H9 (cell line): ENCODE results near the gene MTCH1. TPM values are rescaled to one million over a fixed set of nuclear protein-coding genes. Genes with fewer than 3 reads are reported as not detected.

Source experiments
- DNase-seq: peaks from one replicate; pipeline ENCODE4 v3.0.0-alpha.2; 2017
- H2AFZ ChIP-seq: one replicate; pipeline ENCODE4 v1.6.1; 2013; ENCODE audit warnings: mild to moderate bottlenecking, low read length, control low read depth, moderate library complexity
- H2AK5ac ChIP-seq: 2 replicates; pipeline ENCODE4 v1.6.1; 2013; ENCODE audit warnings: low read length, control low read depth, mixed read lengths; ENCODE audit not compliant: insufficient read length
- H2BK120ac ChIP-seq: one replicate; pipeline ENCODE4 v1.6.1; 2013; ENCODE audit warnings: low read depth, mild to moderate bottlenecking, low read length, control low read depth, inconsistent platforms; ENCODE audit not compliant: poor library complexity, severe bottlenecking
- H2BK12ac ChIP-seq: 2 replicates; pipeline ENCODE4 v1.6.1; 2013; ENCODE audit warnings: low read length, control low read depth, mixed read lengths, low read depth; ENCODE audit not compliant: insufficient read length
- H2BK15ac ChIP-seq: 2 replicates; pipeline ENCODE4 v1.6.1; 2013; ENCODE audit warnings: low read depth, low read length, control low read depth
- H2BK20ac ChIP-seq: one replicate; pipeline ENCODE4 v1.6.1; 2013; ENCODE audit warnings: low read depth, mild to moderate bottlenecking, low read length, control low read depth, inconsistent platforms; ENCODE audit not compliant: poor library complexity, severe bottlenecking
- H2BK5ac ChIP-seq: 2 replicates; pipeline ENCODE4 v1.6.1; 2013; ENCODE audit warnings: low read length, control low read depth, mixed read lengths; ENCODE audit not compliant: insufficient read length
- H3K14ac ChIP-seq: 2 replicates; pipeline ENCODE4 v1.6.1; 2013; ENCODE audit warnings: low read length, control low read depth; ENCODE audit not compliant: insufficient read depth
- H3K18ac ChIP-seq: 2 replicates; pipeline ENCODE4 v1.6.1; 2013; ENCODE audit warnings: low read depth, mild to moderate bottlenecking, mixed read lengths, low read length, control low read depth; ENCODE audit not compliant: insufficient read length
- H3K23ac ChIP-seq: 2 replicates; pipeline ENCODE4 v1.6.1; 2013; ENCODE audit warnings: low read length, control low read depth, mixed read lengths, low read depth; ENCODE audit not compliant: insufficient read length
- H3K23me2 ChIP-seq: 2 replicates; pipeline ENCODE4 v1.6.1; 2013; ENCODE audit warnings: low read depth, mild to moderate bottlenecking, mixed read lengths, low read length, control low read depth; ENCODE audit not compliant: insufficient read length, poor library complexity, severe bottlenecking
- H3K27ac ChIP-seq: 2 replicates; pipeline ENCODE4 v1.5.1; 2013; ENCODE audit warnings: low read length, control low read depth, mixed read lengths, low read depth; ENCODE audit not compliant: insufficient read length
- H3K27me3 ChIP-seq: 2 replicates; pipeline ENCODE4 v1.6.1; 2013; ENCODE audit warnings: low read length, control low read depth, inconsistent platforms; ENCODE audit not compliant: insufficient read depth
- H3K4ac ChIP-seq: 2 replicates; pipeline ENCODE4 v1.6.1; 2013; ENCODE audit warnings: low read depth, mild to moderate bottlenecking, control low read depth, inconsistent platforms, low read length, moderate library complexity
- H3K4me1 ChIP-seq: 2 replicates; pipeline ENCODE4 v1.6.1; 2013; ENCODE audit warnings: low read length, control low read depth, inconsistent platforms; ENCODE audit not compliant: insufficient read depth
- H3K4me2 ChIP-seq: 2 replicates; pipeline ENCODE4 v1.6.1; 2013; ENCODE audit warnings: low read length, control low read depth, mixed read lengths; ENCODE audit not compliant: insufficient read length, insufficient read depth
- H3K56ac ChIP-seq: 2 replicates; pipeline ENCODE4 v1.6.1; 2013; ENCODE audit warnings: low read depth, mild to moderate bottlenecking, mixed read lengths, low read length, control low read depth; ENCODE audit not compliant: insufficient read length
- H3K79me1 ChIP-seq: 2 replicates; pipeline ENCODE4 v1.6.1; 2013; ENCODE audit warnings: low read depth, mild to moderate bottlenecking, moderate library complexity, low read length, control low read depth, inconsistent platforms; ENCODE audit not compliant: insufficient read depth, poor library complexity, severe bottlenecking
- H3K79me2 ChIP-seq: 2 replicates; pipeline ENCODE4 v1.6.1; 2013; ENCODE audit warnings: low read length, control low read depth, inconsistent platforms; ENCODE audit not compliant: insufficient read depth
- H3K9ac ChIP-seq: 2 replicates; pipeline ENCODE4 v1.6.1; 2013; ENCODE audit warnings: low read length, control low read depth, mixed read lengths; ENCODE audit not compliant: insufficient read length; ENCODE audit errors: extremely low read depth
- H3K9me3 ChIP-seq: one replicate; pipeline ENCODE4 v1.6.1; 2013; ENCODE audit warnings: low read depth, low read length, inconsistent platforms; ENCODE audit not compliant: control insufficient read depth
- H3T11ph ChIP-seq: one replicate; pipeline ENCODE4 v1.6.1; 2013; ENCODE audit warnings: mild to moderate bottlenecking, low read length, control low read depth, inconsistent platforms
- H4K20me1 ChIP-seq: one replicate; pipeline ENCODE4 v1.6.1; 2013; ENCODE audit not compliant: control insufficient read depth, insufficient read length, insufficient read depth
- H4K5ac ChIP-seq: 2 replicates; pipeline ENCODE4 v1.6.1; 2013; ENCODE audit warnings: low read depth, mild to moderate bottlenecking, mixed read lengths, low read length, control low read depth; ENCODE audit not compliant: insufficient read length
- H4K8ac ChIP-seq: replicated peaks from 2 replicates; pipeline ENCODE4 v1.6.1; 2013; ENCODE audit warnings: low read length, control low read depth, mixed read lengths, low read depth; ENCODE audit not compliant: insufficient read length
- H4K91ac ChIP-seq: 2 replicates; pipeline ENCODE4 v1.6.1; 2013; ENCODE audit warnings: low read depth, mild to moderate bottlenecking, moderate library complexity, mixed read lengths, low read length, control low read depth; ENCODE audit not compliant: insufficient read length
- H3K27ac Mint-ChIP-seq, 3 experiments: 2 replicates in 2 of 3; 3 replicates in 1 of 3; pipeline ENCODE4 v1.8.0; 2020 to 2021; ENCODE audit warnings: mixed read lengths in 3 of 3, mild to moderate bottlenecking in 1 of 3, moderate library complexity in 1 of 3
- H3K27me3 Mint-ChIP-seq: 2 replicates; pipeline ENCODE4 v1.8.0; 2021; ENCODE audit warnings: low read depth, mild to moderate bottlenecking, moderate library complexity, mixed read lengths
- H3K36me3 Mint-ChIP-seq, 3 experiments: 2 replicates in 2 of 3; 3 replicates in 1 of 3; pipeline ENCODE4 v1.8.0; 2020 to 2021; ENCODE audit warnings: low read depth in 3 of 3, mixed read lengths in 3 of 3; ENCODE audit not compliant: insufficient read depth in 1 of 3
- H3K4me1 Mint-ChIP-seq, 2 experiments: 2 replicates each; pipeline ENCODE4 v1.8.0; 2020; ENCODE audit warnings: mixed read lengths in 2 of 2
- H3K4me3 Mint-ChIP-seq, 2 experiments: 2 replicates in 1 of 2; 3 replicates in 1 of 2; pipeline ENCODE4 v1.8.0; 2020 to 2021; ENCODE audit warnings: mild to moderate bottlenecking in 2 of 2, mixed read lengths in 2 of 2, moderate library complexity in 1 of 2
- H3K9me3 Mint-ChIP-seq, 2 experiments: 2 replicates in 1 of 2; 3 replicates in 1 of 2; pipeline ENCODE4 v1.8.0; 2020; ENCODE audit warnings: mild to moderate bottlenecking in 2 of 2, mixed read lengths in 2 of 2, moderate library complexity in 1 of 2
- WGBS: extraction: QIAGEN DNeasy Blood & Tissue Kit; methylation state at CpG from one replicate; pipeline ENCODE4 v1.1.7; 2013; ENCODE audit warnings: missing lambda C conversion rate, low lambda C conversion rate, mixed read lengths; ENCODE audit not compliant: insufficient read length; ENCODE audit errors: extremely low coverage; 5-methylcytosine and 5-hydroxymethylcytosine counted together
- total RNA-seq: library from RNA; stranded (reverse); gene quantifications from 2 replicates; pipeline ENCODE4 v1.2.1, GENCODE V29; 2021
- TF ChIP-seq, protein P1 (sequence below): fragments of 200-600 bp; sonication (generic); conservative IDR thresholded peaks from 3 replicates; pipeline ENCODE4 v1.8.0; 2021; ENCODE audit warnings: antibody characterized with exemption, mild to moderate bottlenecking

Gene MTCH1
- total RNA-seq, 1 experiment from 2014 or later: 200 TPM

DNA sequence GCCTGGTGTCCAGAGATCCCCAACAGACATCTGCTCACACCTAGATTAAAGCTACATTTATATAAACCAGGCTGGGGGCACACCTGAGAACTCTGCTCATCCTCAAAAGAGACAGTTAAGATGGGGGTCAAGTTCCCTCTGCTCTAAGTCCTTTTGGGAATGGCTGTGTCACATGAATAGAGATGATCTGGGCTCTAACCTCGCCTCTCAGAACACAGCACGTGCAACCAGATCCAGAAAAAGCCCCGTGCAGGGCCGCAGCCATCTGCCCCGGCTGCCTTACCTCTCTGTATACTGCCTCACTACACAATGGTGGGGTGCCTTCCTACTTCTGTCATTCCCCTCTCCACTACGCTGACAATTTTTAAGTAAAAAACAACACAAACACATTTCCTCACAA, 5.9 kb downstream of the MTCH1 start:
- no peak for DNase-seq
- Histone ChIP-seq H3K9me3 (no peaks in the 10 kb centered on the region), H3K56ac (no peak overlapping the region), H3K4me2 (no peak overlapping the region), H4K5ac (no peak overlapping the region), H3T11ph (no peak overlapping the region), H3K18ac (no peak overlapping the region), H3K23me2 (peaks cover 7% of the 10 kb centered on the region), H4K8ac (no peak overlapping the region), H4K20me1 (no peaks in the 10 kb centered on the region), H2BK20ac (no peak overlapping the region), H4K91ac (no peak overlapping the region), H3K9ac (no peak overlapping the region), H3K27ac (no peak overlapping the region), H3K4me1 (peaks cover 14% of the 10 kb centered on the region; the same call in 1 of the 2 replicates), H3K14ac (no peak overlapping the region), H2BK120ac (no peak overlapping the region), H2AFZ (no peak overlapping the region), H3K79me1 (peaks cover 3% of the 10 kb centered on the region), H2BK12ac (no peak overlapping the region), H3K27me3 (no peaks in the 10 kb centered on the region), H2BK5ac (no peak overlapping the region), H2BK15ac (no peak overlapping the region), H2AK5ac (no peak overlapping the region), H3K79me2 (peaks cover 44% of the 10 kb centered on the region; the same call in 1 of the 2 replicates), H3K23ac (no peak overlapping the region), H3K4ac (no peak overlapping the region)
- peaks cover 25 to 28% of the 10 kb centered on the region in 2 experiments for H3K4me1 Mint-ChIP-seq
- 0 out of 5 replicates have a peak overlapping the region, but pooled peaks of 1 of the 2 experiments have one; percentile 0 for H3K4me3 Mint-ChIP-seq
- no CpG with 5 or more reads among the region's 6 CpGs for WGBS
- H3K27me3 Mint-ChIP-seq: no peaks in the 10 kb centered on the region
- H3K27ac Mint-ChIP-seq: peak overlapping the region in 1 of 3 experiments; percentile 30; a peak in 2 of 7 replicates
- no peaks in the 10 kb centered on the region for H3K9me3 Mint-ChIP-seq
- peaks cover 34 to 49% (median 43%) of the 10 kb centered on the region in 3 experiments; a peak in 6 of 7 replicates for H3K36me3 Mint-ChIP-seq
- TF ChIP-seq, protein P1, sequence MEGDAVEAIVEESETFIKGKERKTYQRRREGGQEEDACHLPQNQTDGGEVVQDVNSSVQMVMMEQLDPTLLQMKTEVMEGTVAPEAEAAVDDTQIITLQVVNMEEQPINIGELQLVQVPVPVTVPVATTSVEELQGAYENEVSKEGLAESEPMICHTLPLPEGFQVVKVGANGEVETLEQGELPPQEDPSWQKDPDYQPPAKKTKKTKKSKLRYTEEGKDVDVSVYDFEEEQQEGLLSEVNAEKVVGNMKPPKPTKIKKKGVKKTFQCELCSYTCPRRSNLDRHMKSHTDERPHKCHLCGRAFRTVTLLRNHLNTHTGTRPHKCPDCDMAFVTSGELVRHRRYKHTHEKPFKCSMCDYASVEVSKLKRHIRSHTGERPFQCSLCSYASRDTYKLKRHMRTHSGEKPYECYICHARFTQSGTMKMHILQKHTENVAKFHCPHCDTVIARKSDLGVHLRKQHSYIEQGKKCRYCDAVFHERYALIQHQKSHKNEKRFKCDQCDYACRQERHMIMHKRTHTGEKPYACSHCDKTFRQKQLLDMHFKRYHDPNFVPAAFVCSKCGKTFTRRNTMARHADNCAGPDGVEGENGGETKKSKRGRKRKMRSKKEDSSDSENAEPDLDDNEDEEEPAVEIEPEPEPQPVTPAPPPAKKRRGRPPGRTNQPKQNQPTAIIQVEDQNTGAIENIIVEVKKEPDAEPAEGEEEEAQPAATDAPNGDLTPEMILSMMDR: no peak
